H1 (cell line): ENCODE measurements around the gene RPIA. TPM values are rescaled to one million over a fixed set of nuclear protein-coding genes. Genes with fewer than 3 reads are reported as not detected.
A peak's percentile ranks its signal among the peaks of the same experiment; 100 is the strongest.

Source experiments
- CTCF ChIA-PET: fragments of 300-600 bp; sonication (Branson Sonifier 250); formaldehyde crosslinking; loops from one replicate; lab custom pipeline; 2021; ENCODE audit not compliant: partially characterized antibody; lab: Charles Lee
- POLR2A ChIA-PET: fragments of 300-600 bp; sonication (Branson Sonifier 250); formaldehyde crosslinking; loops from one replicate; lab custom pipeline; 2021; ENCODE audit warnings: inconsistent platforms; ENCODE audit not compliant: partially characterized antibody; lab: Charles Lee
- DNase-seq, 2 experiments: peaks; one replicate each; pipeline versions ENCODE4 v3.0.0 to v3.0.0-alpha.2; 2010 to 2022; ENCODE audit warnings: low spot score in 2 of 2, low read depth in 1 of 2, mixed read lengths in 1 of 2
- FAIRE-seq: peaks from 2 replicates; lab custom pipeline; 2011; peaks lifted over from hg19 to GRCh38; lab: Jason Lieb, UNC
- H2AFZ ChIP-seq: 2 replicates; pipeline ENCODE4 v1.8.1; 2012; ENCODE audit warnings: low read length, inconsistent platforms
- H2AK5ac ChIP-seq: 2 replicates; pipeline ENCODE4 v1.6.1; 2013; ENCODE audit warnings: low read depth, low read length
- H2BK120ac ChIP-seq: replicated peaks from 2 replicates; pipeline ENCODE3; 2013; ENCODE audit warnings: low read depth, low read length, inconsistent platforms
- H2BK12ac ChIP-seq: 2 replicates; pipeline ENCODE4 v1.6.1; 2013; ENCODE audit warnings: low read depth, low read length
- H2BK15ac ChIP-seq: 2 replicates; pipeline ENCODE4 v1.6.1; 2013; ENCODE audit warnings: low read length
- H2BK20ac ChIP-seq: 2 replicates; pipeline ENCODE4 v1.6.1; 2013; ENCODE audit warnings: low read length
- H2BK5ac ChIP-seq: 2 replicates; pipeline ENCODE4 v1.6.1; 2013; ENCODE audit warnings: low read depth, low read length
- H3K14ac ChIP-seq: 2 replicates; pipeline ENCODE4 v1.6.1; 2013; ENCODE audit warnings: inconsistent platforms; ENCODE audit not compliant: insufficient read length
- H3K18ac ChIP-seq: 2 replicates; pipeline ENCODE4 v1.6.1; 2013; ENCODE audit warnings: low read length; ENCODE audit errors: extremely low read depth
- H3K23ac ChIP-seq: 2 replicates; pipeline ENCODE4 v1.6.1; 2013; ENCODE audit warnings: inconsistent platforms; ENCODE audit not compliant: insufficient read length
- H3K23me2 ChIP-seq: 2 replicates; pipeline ENCODE4 v1.6.1; 2013; ENCODE audit warnings: low read depth, low read length
- H3K27ac ChIP-seq: 2 replicates; pipeline ENCODE4 v1.6.1; 2011; ENCODE audit warnings: low read depth, low read length, inconsistent platforms
- H3K27me3 ChIP-seq, 4 experiments: replicated peaks in 1 of 4; 1 replicate in 1 of 4; 2 replicates in 3 of 4; pipeline versions ENCODE4 v1.6.1 to v1.8.1; 2011 to 2013; ENCODE audit warnings: low read length in 3 of 4, mild to moderate bottlenecking in 3 of 4, inconsistent platforms in 2 of 4, mixed read lengths in 2 of 4, moderate library complexity in 1 of 4; ENCODE audit not compliant: control insufficient read depth in 3 of 4, insufficient read depth in 3 of 4; ENCODE audit errors: extremely low read depth in 1 of 4
- H3K36me3 ChIP-seq, 4 experiments: 2 replicates each; pipeline versions ENCODE4 v1.6.1 to v1.8.1; 2011 to 2013; ENCODE audit warnings: mild to moderate bottlenecking in 4 of 4, low read length in 3 of 4, moderate library complexity in 2 of 4, control low read depth in 1 of 4, inconsistent platforms in 1 of 4; ENCODE audit not compliant: insufficient read depth in 4 of 4, control insufficient read depth in 2 of 4
- H3K4ac ChIP-seq: replicated peaks from 2 replicates; pipeline ENCODE3; 2013; ENCODE audit warnings: low read length, low read depth, mixed read lengths, inconsistent platforms; ENCODE audit not compliant: insufficient read length
- H3K4me1 ChIP-seq, 4 experiments: replicated peaks in 1 of 4; 1 replicate in 1 of 4; 2 replicates in 3 of 4; pipeline versions ENCODE4 v1.6.1 to v1.8.1; 2011 to 2013; ENCODE audit warnings: low read length in 3 of 4, inconsistent platforms in 2 of 4, mixed read lengths in 1 of 4; ENCODE audit not compliant: insufficient read depth in 4 of 4, control insufficient read depth in 3 of 4
- H3K4me2 ChIP-seq, 2 experiments: 2 replicates each; pipeline versions ENCODE4 v1.6.1 to v1.8.1; 2011 to 2013; ENCODE audit warnings: low read depth in 2 of 2, low read length in 2 of 2, control low read depth in 1 of 2, inconsistent platforms in 1 of 2, mild to moderate bottlenecking in 1 of 2; ENCODE audit not compliant: insufficient read depth in 1 of 2
- H3K4me3 ChIP-seq, 4 experiments: fragments of 200-600, 300-600 bp in 1 of 4; sonication (generic), shearing (Covaris generic), sonication (Bioruptor Twin) in 1 of 4; 2 replicates each; pipeline versions ENCODE4 v1.5.1 to v1.8.1; 2011 to 2016; ENCODE audit warnings: low read length in 4 of 4, low read depth in 3 of 4, control low read depth in 2 of 4, inconsistent platforms in 2 of 4, mild to moderate bottlenecking in 2 of 4, mixed read lengths in 1 of 4, moderate library complexity in 1 of 4; ENCODE audit not compliant: insufficient read depth in 2 of 4; ENCODE audit errors: extremely low read depth in 1 of 4
- H3K56ac ChIP-seq: replicated peaks from 2 replicates; pipeline ENCODE3; 2013; ENCODE audit warnings: low read depth, mild to moderate bottlenecking, mixed read lengths, low read length, inconsistent platforms; ENCODE audit not compliant: insufficient read length
- H3K79me1 ChIP-seq: 2 replicates; pipeline ENCODE4 v1.6.1; 2013; ENCODE audit warnings: low read depth, low read length, control low read depth
- H3K79me2 ChIP-seq, 2 experiments: 2 replicates each; pipeline versions ENCODE4 v1.6.1 to v1.8.1; 2012 to 2013; ENCODE audit warnings: low read length in 2 of 2, mild to moderate bottlenecking in 2 of 2, inconsistent platforms in 1 of 2; ENCODE audit not compliant: insufficient read depth in 2 of 2, control insufficient read depth in 1 of 2
- H3K9ac ChIP-seq, 4 experiments: replicated peaks in 1 of 4; 1 replicate in 1 of 4; 2 replicates in 3 of 4; pipeline versions ENCODE4 v1.6.1 to v1.8.1; 2011 to 2013; ENCODE audit warnings: low read depth in 3 of 4, low read length in 3 of 4, control low read depth in 2 of 4, mild to moderate bottlenecking in 2 of 4, moderate library complexity in 2 of 4, inconsistent platforms in 1 of 4; ENCODE audit errors: extremely low read depth in 1 of 4
- H3K9me3 ChIP-seq, 2 experiments: 2 replicates each; pipeline versions ENCODE4 v1.6.1 to v1.8.1; 2012 to 2013; ENCODE audit warnings: mild to moderate bottlenecking in 2 of 2, moderate library complexity in 2 of 2, control low read depth in 1 of 2, inconsistent platforms in 1 of 2, low read depth in 1 of 2, low read length in 1 of 2, mixed read lengths in 1 of 2; ENCODE audit not compliant: insufficient read depth in 2 of 2
- H4K20me1 ChIP-seq, 2 experiments: replicated peaks in 1 of 2; 2 replicates each; pipeline versions ENCODE3 to v1.8.1; 2011 to 2013; ENCODE audit warnings: inconsistent platforms in 2 of 2, low read length in 2 of 2, mild to moderate bottlenecking in 1 of 2; ENCODE audit not compliant: insufficient read depth in 2 of 2, control insufficient read depth in 1 of 2
- H4K5ac ChIP-seq: 2 replicates; pipeline ENCODE4 v1.6.1; 2013; ENCODE audit warnings: low read length, low read depth, mixed read lengths, inconsistent platforms; ENCODE audit not compliant: insufficient read length
- H4K8ac ChIP-seq: 2 replicates; pipeline ENCODE4 v1.8.0; 2013; ENCODE audit warnings: mild to moderate bottlenecking, moderate library complexity, low read length, inconsistent platforms; ENCODE audit not compliant: insufficient read depth; ENCODE audit errors: extremely low read depth
- H4K91ac ChIP-seq: replicated peaks from 2 replicates; pipeline ENCODE3; 2013; ENCODE audit warnings: low read length, mixed read lengths, inconsistent platforms; ENCODE audit not compliant: insufficient read length
- JUN ChIP-seq: IDR thresholded peaks from 2 replicates; pipeline ENCODE4 v1.6.1; 2011; ENCODE audit warnings: low read depth, mild to moderate bottlenecking, improper control_type of control experiment, low read length
- RAD21 ChIP-seq, 2 experiments: IDR thresholded peaks in 1 of 2; conservative IDR thresholded peaks in 1 of 2; 2 replicates each; pipeline ENCODE4 v1.6.1; 2011; ENCODE audit warnings: low read depth in 2 of 2, low read length in 2 of 2, improper control_type of control experiment in 1 of 2, inconsistent platforms in 1 of 2, mild to moderate bottlenecking in 1 of 2, moderate library complexity in 1 of 2
- SIX5 ChIP-seq: IDR thresholded peaks from 2 replicates; pipeline ENCODE4 v1.6.1; 2011; ENCODE audit warnings: mild to moderate bottlenecking, low read depth, low read length
- WGBS, 2 experiments: shearing (Covaris generic) in 1 of 2; methylation state at CpG; one replicate each; pipeline versions ENCODE4 v1.1.6 to v1.1.7; 2013 to 2015; ENCODE audit warnings: low lambda C conversion rate in 2 of 2, mixed read lengths in 2 of 2, inconsistent platforms in 1 of 2, low coverage in 1 of 2, missing lambda C conversion rate in 1 of 2; ENCODE audit not compliant: insufficient replicate concordance in 2 of 2, insufficient coverage in 1 of 2, insufficient read length in 1 of 2; ENCODE audit errors: extremely low coverage in 1 of 2, missing lambda C conversion rate in 1 of 2; 5-methylcytosine and 5-hydroxymethylcytosine counted together
- polyA plus RNA-seq, 7 experiments: library from polyadenylated mRNA; depleted of rRNA in 3 of 7; stranded (reverse) in 5 of 7; unstranded in 2 of 7; fragments of >200 nt in 5 of 7; fragments of 200-250 nt in 2 of 7; gene quantifications; 1 replicate in 5 of 7; 2 replicates in 1 of 7; 4 replicates in 1 of 7; pipeline versions ENCODE4 v1.2.1 to v1.2.3, GENCODE V29; 2011 to 2013; ENCODE audit warnings: missing spikeins in 2 of 7, mixed read lengths in 2 of 7
- total RNA-seq: library from RNA; stranded (reverse); fragmentation: NEBNext Ultra II Directional; extraction: Animal tissue kit (Norgen Biotek cat#: 25700); gene quantifications from 2 replicates; pipeline ENCODE4 v1.2.1, GENCODE V29; 2021
- TF ChIP-seq, protein P1 (sequence below), 3 experiments: IDR thresholded peaks; 1 replicate in 2 of 3; 2 replicates in 1 of 3; pipeline versions ENCODE4 v1.5.1 to v1.6.1; 2011; ENCODE audit warnings: low read length in 3 of 3, mild to moderate bottlenecking in 3 of 3, inconsistent platforms in 2 of 3, low read depth in 1 of 3, moderate library complexity in 1 of 3; ENCODE audit not compliant: insufficient read depth in 1 of 3; ENCODE audit errors: control extremely low read depth in 1 of 3
- TF ChIP-seq, protein P2 (sequence below): IDR thresholded peaks from 2 replicates; pipeline ENCODE4 v1.6.1; 2012; ENCODE audit warnings: low read length, inconsistent platforms

The RPIA gene
- total and polyA plus RNA-seq, 2 of the 8 experiments (the other 6 are each of a cell fraction or from before 2014, with no cell fraction given), result 13.1 to 24.0 TPM

DNA sequence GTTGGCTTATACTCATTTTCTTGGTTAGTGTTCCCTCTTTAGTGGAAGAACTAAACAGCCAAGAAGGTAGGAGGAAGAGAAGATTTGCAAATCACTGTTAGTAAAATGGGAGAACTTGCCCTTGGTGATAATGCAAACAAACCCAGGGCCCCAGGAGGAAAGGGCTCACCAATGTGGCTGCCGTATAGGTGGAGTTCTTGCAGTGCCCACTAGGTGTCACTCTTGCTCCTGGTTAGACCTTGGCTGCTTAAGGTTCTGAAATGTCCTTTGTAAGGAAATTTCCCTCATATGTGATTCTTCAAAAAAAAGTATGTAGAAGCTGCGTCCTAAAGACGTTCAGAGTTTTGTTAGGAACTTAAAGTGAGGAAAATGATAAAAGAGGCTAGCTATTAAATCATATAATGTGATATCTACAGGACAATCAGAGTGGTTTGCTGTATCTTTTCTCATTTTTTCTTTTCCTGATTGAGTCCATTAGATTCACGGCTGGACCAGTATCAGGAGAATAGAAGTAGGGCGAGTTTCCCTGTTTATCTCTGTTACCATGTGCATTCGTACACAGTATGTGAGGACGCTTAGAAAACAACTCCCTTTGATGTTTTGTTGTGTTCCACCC is 48.6 kb downstream of the RPIA start:
- Histone ChIP-seq H4K20me1 (peaks cover 0 to under 1% of the 10 kb centered on the region in 2 experiments), H2BK5ac (no peak overlapping the region), H3K4me3 (no peak overlapping the region), H3K23ac (no peak overlapping the region), H4K5ac (no peak overlapping the region), H2BK12ac (no peak overlapping the region), H2AK5ac (no peak overlapping the region), H3K79me1 (no peaks in the 10 kb centered on the region; the same call in 1 of the 2 replicates), H3K9ac (no peak overlapping the region), H3K9me3 (0 out of 4 replicates have a peak, but pooled peaks cover 0 to 6% of the 10 kb centered on the region in 2 experiments), H3K4ac (no peak overlapping the region), H3K27me3 (no peaks in the 10 kb centered on the region), H3K4me1 (no peaks in the 10 kb centered on the region; a peak in 2 of 7 replicates), H3K56ac (no peak overlapping the region), H2BK20ac (no peak overlapping the region), H3K79me2 (peaks cover 0 to 8% of the 10 kb centered on the region in 2 experiments; a peak in 1 of 4 replicates), H3K14ac (no peak overlapping the region), H2AFZ (no peak overlapping the region), H3K4me2 (no peak overlapping the region), H3K36me3 (peaks cover 7 to 25% (median 16%) of the 10 kb centered on the region in 4 experiments), H4K8ac (no peak overlapping the region), H3K27ac (no peak overlapping the region), H4K91ac (no peak overlapping the region), H2BK15ac (no peak overlapping the region), H2BK120ac (no peak overlapping the region), H3K23me2 (no peaks in the 10 kb centered on the region), H3K18ac (no peak overlapping the region)
- TF ChIP-seq RAD21 (IDR thresholded peaks at IDR 0.05 in 1 of 2, conservative IDR thresholded peaks at IDR 0.05 in 1 of 2; ENCODE audit: low read depth in 2 of 2, low read length in 2 of 2), result peak; percentile 84 to 87
- no peak for TF ChIP-seq JUN
- no peak for TF ChIP-seq SIX5
- TF ChIP-seq, protein P1, sequence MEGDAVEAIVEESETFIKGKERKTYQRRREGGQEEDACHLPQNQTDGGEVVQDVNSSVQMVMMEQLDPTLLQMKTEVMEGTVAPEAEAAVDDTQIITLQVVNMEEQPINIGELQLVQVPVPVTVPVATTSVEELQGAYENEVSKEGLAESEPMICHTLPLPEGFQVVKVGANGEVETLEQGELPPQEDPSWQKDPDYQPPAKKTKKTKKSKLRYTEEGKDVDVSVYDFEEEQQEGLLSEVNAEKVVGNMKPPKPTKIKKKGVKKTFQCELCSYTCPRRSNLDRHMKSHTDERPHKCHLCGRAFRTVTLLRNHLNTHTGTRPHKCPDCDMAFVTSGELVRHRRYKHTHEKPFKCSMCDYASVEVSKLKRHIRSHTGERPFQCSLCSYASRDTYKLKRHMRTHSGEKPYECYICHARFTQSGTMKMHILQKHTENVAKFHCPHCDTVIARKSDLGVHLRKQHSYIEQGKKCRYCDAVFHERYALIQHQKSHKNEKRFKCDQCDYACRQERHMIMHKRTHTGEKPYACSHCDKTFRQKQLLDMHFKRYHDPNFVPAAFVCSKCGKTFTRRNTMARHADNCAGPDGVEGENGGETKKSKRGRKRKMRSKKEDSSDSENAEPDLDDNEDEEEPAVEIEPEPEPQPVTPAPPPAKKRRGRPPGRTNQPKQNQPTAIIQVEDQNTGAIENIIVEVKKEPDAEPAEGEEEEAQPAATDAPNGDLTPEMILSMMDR (IDR thresholded peaks at IDR 0.05; ENCODE audit: control extremely low read depth in 1 of 3, insufficient read depth in 1 of 3, low read depth in 1 of 3, low read length in 3 of 3), result peak; percentile 78 to 95 (median 80)
- TF ChIP-seq, protein P2, sequence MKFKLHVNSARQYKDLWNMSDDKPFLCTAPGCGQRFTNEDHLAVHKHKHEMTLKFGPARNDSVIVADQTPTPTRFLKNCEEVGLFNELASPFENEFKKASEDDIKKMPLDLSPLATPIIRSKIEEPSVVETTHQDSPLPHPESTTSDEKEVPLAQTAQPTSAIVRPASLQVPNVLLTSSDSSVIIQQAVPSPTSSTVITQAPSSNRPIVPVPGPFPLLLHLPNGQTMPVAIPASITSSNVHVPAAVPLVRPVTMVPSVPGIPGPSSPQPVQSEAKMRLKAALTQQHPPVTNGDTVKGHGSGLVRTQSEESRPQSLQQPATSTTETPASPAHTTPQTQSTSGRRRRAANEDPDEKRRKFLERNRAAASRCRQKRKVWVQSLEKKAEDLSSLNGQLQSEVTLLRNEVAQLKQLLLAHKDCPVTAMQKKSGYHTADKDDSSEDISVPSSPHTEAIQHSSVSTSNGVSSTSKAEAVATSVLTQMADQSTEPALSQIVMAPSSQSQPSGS, result no peak
- ChIA-PET CTCF (interaction anchor here (0.6 to 1.6 kb wide), 7 partner anchors 14 to 113 kb away, joined by 3 to 5 read pairs (median 4); no protein-coding TSS in a partner anchor), POLR2A (no interaction called here)
- DNase-seq (peak; percentile 60 to 91), FAIRE-seq (peak; percentile 60)
- WGBS, 2 experiments, result 59% methylated on average over 7 of the region's 7 CpGs; no CpG with 5 or more reads in 1 of the 2 experiments
